ENCODE measurements around the gene CNTD1. TPM values are rescaled to one million over a fixed set of nuclear protein-coding genes. Genes with fewer than 3 reads are reported as not detected.

Gene CNTD1
- total and polyA plus RNA-seq, 4 donors, result 0.61 to 1.6 (median 0.78) TPM

GRCh38 chr17:42833767-42834422 lies 35.2 kb downstream of the CNTD1 start:
- no peak for DNase-seq
- ATAC-seq (ENCODE audit: insufficient read depth, low FRiP score), result no peak
- H3K9ac ChIP-seq (ENCODE audit: insufficient read depth in 1 of 2, low read length in 2 of 2), result peak overlapping the region; percentile 82 to 97
- peaks cover 10 to 27% (median 14%) of the 10 kb centered on the region in 4 donors for H3K36me3 ChIP-seq (ENCODE audit: control insufficient read depth in 4 of 4, insufficient read depth in 4 of 4, low read length in 4 of 4)
- H3K27ac ChIP-seq (ENCODE audit: low read depth in 1 of 2, low read length in 1 of 2), result peak overlapping the region; percentile 90 to 93
- no peaks in the 10 kb centered on the region for H3K27me3 ChIP-seq (ENCODE audit: control insufficient read depth in 3 of 3, insufficient read depth in 3 of 3, low read length in 2 of 3)
- 7% methylated on average over 18 of the region's 18 CpGs for WGBS, 2 donors
- H3K4me1 ChIP-seq (ENCODE audit: control insufficient read depth in 5 of 5, insufficient read depth in 5 of 5, low read length in 5 of 5), result peaks cover 0 to 18% (median 3%) of the 10 kb centered on the region in 5 donors
- H3K4me3 ChIP-seq, result peak overlapping the region; percentile 88
- H3K9me3 ChIP-seq (ENCODE audit: control insufficient read depth in 4 of 4, insufficient read depth in 3 of 4, low read length in 3 of 4), result no peaks in the 10 kb centered on the region
- no peak for TF ChIP-seq CTCF (IDR thresholded peaks at IDR 0.05; ENCODE audit: control extremely low read depth, extremely low read depth)

- Histone ChIP-seq H3K9me3 (ENCODE audit: control insufficient read depth in 4 of 4, insufficient read depth in 3 of 4, low read length in 3 of 4) (no peaks in the 10 kb centered on the region), H3K4me3 (no peak overlapping the region), H3K4me1 (ENCODE audit: control insufficient read depth in 5 of 5, insufficient read depth in 5 of 5, low read length in 5 of 5) (peaks cover 0 to 18% (median 3%) of the 10 kb centered on the region in 5 donors), H3K27me3 (ENCODE audit: control insufficient read depth in 3 of 3, insufficient read depth in 3 of 3, low read length in 2 of 3) (no peaks in the 10 kb centered on the region), H3K27ac (ENCODE audit: low read depth in 1 of 2, low read length in 1 of 2) (no peak overlapping the region), H3K9ac (ENCODE audit: insufficient read depth in 1 of 2, low read length in 2 of 2) (no peak overlapping the region), H3K36me3 (ENCODE audit: control insufficient read depth in 4 of 4, insufficient read depth in 4 of 4, low read length in 4 of 4) (peaks cover 16 to 37% (median 24%) of the 10 kb centered on the region in 4 donors)
- WGBS, 2 donors, result 94 to 96% methylated on average over 6 of the region's 6 CpGs
- no peak for ATAC-seq (ENCODE audit: insufficient read depth, low FRiP score)
- DNase-seq, result no peak
- TF ChIP-seq CTCF (IDR thresholded peaks at IDR 0.05; ENCODE audit: control extremely low read depth, extremely low read depth), result no peak
Observed at GRCh38 chr17:42835732-42836131, 37.1 kb downstream of the CNTD1 start.

- no peak for DNase-seq
- peaks cover 39 to 47% (median 43%) of the 10 kb centered on the region in 4 donors for H3K36me3 ChIP-seq (ENCODE audit: control insufficient read depth in 4 of 4, insufficient read depth in 4 of 4, low read length in 4 of 4)
- ATAC-seq (ENCODE audit: insufficient read depth, low FRiP score), result no peak
- H3K27me3 ChIP-seq (ENCODE audit: control insufficient read depth in 3 of 3, insufficient read depth in 3 of 3, low read length in 2 of 3), result no peaks in the 10 kb centered on the region
- peaks cover 0 to 4% (median 0%) of the 10 kb centered on the region in 5 donors for H3K4me1 ChIP-seq (ENCODE audit: control insufficient read depth in 5 of 5, insufficient read depth in 5 of 5, low read length in 5 of 5)
- no peak overlapping the region for H3K4me3 ChIP-seq
- no peaks in the 10 kb centered on the region for H3K9me3 ChIP-seq (ENCODE audit: control insufficient read depth in 4 of 4, insufficient read depth in 3 of 4, low read length in 3 of 4)
- H3K9ac ChIP-seq (ENCODE audit: insufficient read depth in 1 of 2, low read length in 2 of 2), result no peak overlapping the region
- 75 to 78% methylated on average over 11 of the region's 11 CpGs for WGBS, 2 donors
- no peak for TF ChIP-seq CTCF (IDR thresholded peaks at IDR 0.05; ENCODE audit: control extremely low read depth, extremely low read depth)
- no peak overlapping the region for H3K27ac ChIP-seq (ENCODE audit: low read depth in 1 of 2, low read length in 1 of 2)
Observed at GRCh38 chr17:42841975-42842685, 43.5 kb downstream of the CNTD1 start.
